H1 (cell line): Measurements from ENCODE around the gene IQCM. TPM values are rescaled to one million over a fixed set of nuclear protein-coding genes. Genes with fewer than 3 reads are reported as not detected.

Experiments
- ATF2 ChIP-seq: IDR thresholded peaks from 2 replicates; pipeline ENCODE4 v1.6.1; 2012; ENCODE audit warnings: low read length, inconsistent platforms
- CHD7 ChIP-seq: fragments of 300-600 bp; sonication (generic); IDR thresholded peaks from 2 replicates; pipeline ENCODE4 v1.7.1; 2012; ENCODE audit warnings: low read length, moderate library complexity, mild to moderate bottlenecking, inconsistent platforms; ENCODE audit not compliant: insufficient replicate concordance
- GTF2F1 ChIP-seq: IDR thresholded peaks from 2 replicates; pipeline ENCODE4 v1.6.1; 2012; ENCODE audit warnings: low read depth, low read length, improper control_type of control experiment, borderline replicate concordance
- MAX ChIP-seq: IDR thresholded peaks from 2 replicates; pipeline ENCODE4 v1.6.1; 2012; ENCODE audit warnings: inconsistent platforms
- POLR2A ChIP-seq, 2 experiments: IDR thresholded peaks; 1 replicate in 1 of 2; 2 replicates in 1 of 2; pipeline ENCODE4 v1.6.1; 2011; ENCODE audit warnings: low read depth in 2 of 2, low read length in 2 of 2, mild to moderate bottlenecking in 2 of 2; ENCODE audit errors: control extremely low read depth in 1 of 2
- polyA plus RNA-seq, 7 experiments: library from polyadenylated mRNA; depleted of rRNA in 3 of 7; stranded (reverse) in 5 of 7; unstranded in 2 of 7; fragments of >200 nt in 5 of 7; fragments of 200-250 nt in 2 of 7; gene quantifications; 1 replicate in 5 of 7; 2 replicates in 1 of 7; 4 replicates in 1 of 7; pipeline versions ENCODE4 v1.2.1 to v1.2.3, GENCODE V29; 2011 to 2013; ENCODE audit warnings: missing spikeins in 2 of 7, mixed read lengths in 2 of 7
- total RNA-seq: library from RNA; stranded (reverse); fragmentation: NEBNext Ultra II Directional; extraction: Animal tissue kit (Norgen Biotek cat#: 25700); gene quantifications from 2 replicates; pipeline ENCODE4 v1.2.1, GENCODE V29; 2021
- TF ChIP-seq, protein P1 (sequence below): IDR thresholded peaks from 2 replicates; pipeline ENCODE4 v1.6.1; 2011; ENCODE audit warnings: low read depth, mild to moderate bottlenecking, low read length; ENCODE audit not compliant: insufficient read depth

The IQCM gene
- total and polyA plus RNA-seq, 2 of the 8 experiments (the other 6 are each of a cell fraction or from before 2014, with no cell fraction given): not detected

DNA sequence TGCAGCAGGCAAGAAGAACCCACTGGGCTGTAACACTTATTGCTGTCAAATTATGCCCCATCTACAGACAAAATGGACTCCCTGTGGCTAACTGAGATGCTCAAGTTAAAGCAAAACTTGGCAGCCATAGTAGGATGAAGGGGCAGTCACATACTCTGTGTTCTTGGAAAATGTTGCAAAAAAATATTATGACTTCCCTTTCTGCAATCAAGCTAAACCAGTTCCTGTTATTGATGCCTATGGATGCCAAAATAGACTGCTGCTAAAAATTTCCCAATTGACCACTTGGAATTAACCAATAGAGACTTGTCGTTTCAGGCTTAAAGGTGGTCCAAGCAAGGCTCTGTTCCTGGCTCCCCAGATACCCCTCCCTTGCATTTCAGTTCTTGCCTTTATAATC lies 49.5 kb downstream of the IQCM start (continued):
- TF ChIP-seq CHD7 (no peak), MAX (no peak), GTF2F1 (no peak), ATF2 (no peak), POLR2A (IDR thresholded peaks at IDR 0.05; ENCODE audit: control extremely low read depth in 1 of 2, low read depth in 2 of 2, low read length in 2 of 2) (no peak)
- TF ChIP-seq, protein P1, sequence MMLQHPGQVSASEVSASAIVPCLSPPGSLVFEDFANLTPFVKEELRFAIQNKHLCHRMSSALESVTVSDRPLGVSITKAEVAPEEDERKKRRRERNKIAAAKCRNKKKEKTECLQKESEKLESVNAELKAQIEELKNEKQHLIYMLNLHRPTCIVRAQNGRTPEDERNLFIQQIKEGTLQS: no peak
